HepG2 (cell line): ENCODE data around the gene MCC. TPM values are rescaled to one million over a fixed set of nuclear protein-coding genes. Genes with fewer than 3 reads are reported as not detected.

Experiments
- CSRNP2 ChIP-seq: sonication (generic); formaldehyde crosslinking; conservative IDR thresholded peaks from 2 replicates; pipeline ENCODE4 v1.8.0; 2022; ENCODE audit warnings: low read depth, missing genetic modification reagents
- ELF1 ChIP-seq: sonication (generic); formaldehyde crosslinking; IDR thresholded peaks from 2 replicates; pipeline ENCODE4 v1.4.0; 2020; ENCODE audit warnings: missing genetic modification reagents
- MBNL3 ChIP-seq: fragments of 250-450 bp; sonication (Bioruptor Pico); conservative IDR thresholded peaks from 2 replicates; pipeline ENCODE4 v1.8.0; 2022; ENCODE audit warnings: mild to moderate bottlenecking, inconsistent platforms
- NFKBIZ ChIP-seq: IDR thresholded peaks from 2 replicates; pipeline ENCODE4 v1.6.1; 2018; ENCODE audit warnings: missing genetic modification reagents, missing compliant biosample characterization
- RAD51 ChIP-seq: fragments of 450-650 bp; IDR thresholded peaks from 2 replicates; pipeline ENCODE4 v1.6.1; 2016; ENCODE audit warnings: borderline replicate concordance
- SALL1 ChIP-seq: sonication (generic); formaldehyde crosslinking; IDR thresholded peaks from 2 replicates; pipeline ENCODE4 v1.8.0; 2022; ENCODE audit warnings: mild to moderate bottlenecking, missing genetic modification reagents
- ZFP62 ChIP-seq: sonication (generic); formaldehyde crosslinking; IDR thresholded peaks from 2 replicates; pipeline ENCODE4 v1.4.0; 2020; ENCODE audit warnings: missing genetic modification reagents
- ZNF326 ChIP-seq: sonication (generic); formaldehyde crosslinking; IDR thresholded peaks from 2 replicates; pipeline ENCODE4 v1.4.0; 2020; ENCODE audit warnings: missing genetic modification reagents, borderline replicate concordance
- polyA plus RNA-seq, 8 experiments: library from polyadenylated mRNA; depleted of rRNA in 3 of 8; stranded (reverse) in 7 of 8; unstranded in 1 of 8; fragments of >200 nt; fragmentation: Illumina TruSeq in 4 of 8; extraction: Trizol in 4 of 8; gene quantifications; 2 replicates each; pipeline versions ENCODE4 v1.2.1 to v1.2.3, GENCODE V29; 2011 to 2016; ENCODE audit warnings: low read depth in 4 of 8, missing spikeins in 1 of 8, mixed read lengths in 1 of 8; ENCODE audit not compliant: insufficient read depth in 1 of 8
- total RNA-seq, 5 experiments: library from RNA; depleted of rRNA; stranded (reverse); fragments of >200 nt; fragmentation: Illumina TruSeq; extraction: Trizol; gene quantifications; 2 replicates each; pipeline ENCODE4 v1.2.3, GENCODE V29; 2016; ENCODE audit warnings: low read depth in 1 of 5
- TF ChIP-seq, protein P1 (sequence below): sonication (generic); formaldehyde crosslinking; IDR thresholded peaks from 2 replicates; pipeline ENCODE4 v1.5.0; 2020; ENCODE audit warnings: mild to moderate bottlenecking, missing genetic modification reagents
- TF ChIP-seq, protein P2 (sequence below): sonication (generic); formaldehyde crosslinking; conservative IDR thresholded peaks from 2 replicates; pipeline ENCODE4 v1.4.0; 2020; ENCODE audit warnings: missing genetic modification reagents

The MCC gene
- total and polyA plus RNA-seq, 2 of the 13 experiments (the other 11 are each of a cell fraction or from before 2014, with no cell fraction given): 0.55 to 2.4 TPM

DNA sequence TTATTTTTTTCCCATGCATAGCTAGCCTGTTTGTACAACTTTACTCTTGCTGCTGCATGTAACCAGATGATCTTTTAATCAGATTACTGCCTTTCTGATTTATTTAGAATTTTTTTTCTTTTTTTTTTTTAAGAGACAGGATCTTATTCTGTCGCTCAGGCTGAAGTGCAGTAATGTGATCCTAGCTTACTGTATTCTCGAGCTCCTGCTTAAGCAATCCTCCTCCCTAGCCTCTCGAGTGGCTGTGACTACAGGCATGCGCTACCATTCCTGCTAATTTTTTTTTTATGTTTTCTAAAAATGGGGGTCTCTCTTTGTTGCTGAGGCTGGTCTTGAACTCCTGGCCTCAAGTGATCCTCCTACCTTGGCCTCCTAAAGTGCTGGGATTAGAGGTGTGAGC lies 502.0 kb downstream of the MCC start (continued):
- TF ChIP-seq, protein P1, sequence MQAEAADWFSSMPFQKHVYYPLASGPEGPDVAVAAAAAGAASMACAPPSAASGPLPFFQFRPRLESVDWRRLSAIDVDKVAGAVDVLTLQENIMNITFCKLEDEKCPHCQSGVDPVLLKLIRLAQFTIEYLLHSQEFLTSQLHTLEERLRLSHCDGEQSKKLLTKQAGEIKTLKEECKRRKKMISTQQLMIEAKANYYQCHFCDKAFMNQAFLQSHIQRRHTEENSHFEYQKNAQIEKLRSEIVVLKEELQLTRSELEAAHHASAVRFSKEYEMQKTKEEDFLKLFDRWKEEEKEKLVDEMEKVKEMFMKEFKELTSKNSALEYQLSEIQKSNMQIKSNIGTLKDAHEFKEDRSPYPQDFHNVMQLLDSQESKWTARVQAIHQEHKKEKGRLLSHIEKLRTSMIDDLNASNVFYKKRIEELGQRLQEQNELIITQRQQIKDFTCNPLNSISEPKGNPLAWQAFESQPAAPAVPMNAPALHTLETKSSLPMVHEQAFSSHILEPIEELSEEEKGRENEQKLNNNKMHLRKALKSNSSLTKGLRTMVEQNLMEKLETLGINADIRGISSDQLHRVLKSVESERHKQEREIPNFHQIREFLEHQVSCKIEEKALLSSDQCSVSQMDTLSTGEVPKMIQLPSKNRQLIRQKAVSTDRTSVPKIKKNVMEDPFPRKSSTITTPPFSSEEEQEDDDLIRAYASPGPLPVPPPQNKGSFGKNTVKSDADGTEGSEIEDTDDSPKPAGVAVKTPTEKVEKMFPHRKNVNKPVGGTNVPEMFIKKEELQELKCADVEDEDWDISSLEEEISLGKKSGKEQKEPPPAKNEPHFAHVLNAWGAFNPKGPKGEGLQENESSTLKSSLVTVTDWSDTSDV (CRISPR knock-in tag): no peak
- TF ChIP-seq ZNF326 (CRISPR knock-in tag) (no peak), MBNL3 (no peak), ELF1 (no peak), ZFP62 (CRISPR knock-in tag) (no peak), NFKBIZ (CRISPR knock-in tag) (no peak), RAD51 (no peak), CSRNP2 (CRISPR knock-in tag) (no peak), SALL1 (CRISPR knock-in tag) (no peak)
- TF ChIP-seq, protein P2, sequence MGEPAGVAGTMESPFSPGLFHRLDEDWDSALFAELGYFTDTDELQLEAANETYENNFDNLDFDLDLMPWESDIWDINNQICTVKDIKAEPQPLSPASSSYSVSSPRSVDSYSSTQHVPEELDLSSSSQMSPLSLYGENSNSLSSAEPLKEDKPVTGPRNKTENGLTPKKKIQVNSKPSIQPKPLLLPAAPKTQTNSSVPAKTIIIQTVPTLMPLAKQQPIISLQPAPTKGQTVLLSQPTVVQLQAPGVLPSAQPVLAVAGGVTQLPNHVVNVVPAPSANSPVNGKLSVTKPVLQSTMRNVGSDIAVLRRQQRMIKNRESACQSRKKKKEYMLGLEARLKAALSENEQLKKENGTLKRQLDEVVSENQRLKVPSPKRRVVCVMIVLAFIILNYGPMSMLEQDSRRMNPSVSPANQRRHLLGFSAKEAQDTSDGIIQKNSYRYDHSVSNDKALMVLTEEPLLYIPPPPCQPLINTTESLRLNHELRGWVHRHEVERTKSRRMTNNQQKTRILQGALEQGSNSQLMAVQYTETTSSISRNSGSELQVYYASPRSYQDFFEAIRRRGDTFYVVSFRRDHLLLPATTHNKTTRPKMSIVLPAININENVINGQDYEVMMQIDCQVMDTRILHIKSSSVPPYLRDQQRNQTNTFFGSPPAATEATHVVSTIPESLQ (CRISPR knock-in tag): no peak
- TF ChIP-seq, all 625 proteins: peak for 0
